Liver (tissue), 3 donors: ENCODE results near the gene KIF3B.

ENCODE experiments used
- EGR1 ChIP-seq, 2 donors: IDR thresholded peaks; 2 replicates each; pipeline ENCODE4 v1.6.1; 2016 to 2018; ENCODE audit warnings: antibody characterized with exemption in 2 of 2, low read depth in 2 of 2
- FOXA1 ChIP-seq: IDR thresholded peaks from 2 replicates; pipeline ENCODE4 v1.6.1; 2016; ENCODE audit warnings: antibody characterized with exemption
- GABPA ChIP-seq, 2 donors: IDR thresholded peaks in 1 of 2; conservative IDR thresholded peaks in 1 of 2; 2 replicates each; pipeline ENCODE4 v1.6.1; 2016; ENCODE audit warnings: antibody characterized with exemption in 2 of 2, mild to moderate bottlenecking in 1 of 2, moderate library complexity in 1 of 2
- NR2F2 ChIP-seq: IDR thresholded peaks from 2 replicates; pipeline ENCODE4 v1.6.1; 2016; ENCODE audit warnings: antibody characterized with exemption
- RAD21 ChIP-seq, 2 donors: IDR thresholded peaks; 2 replicates each; pipeline ENCODE4 v1.6.1; 2016; ENCODE audit warnings: antibody characterized with exemption in 2 of 2, mild to moderate bottlenecking in 2 of 2
- RXRA ChIP-seq, 2 donors: IDR thresholded peaks; 2 replicates each; pipeline ENCODE4 v1.6.1; 2017 to 2018; ENCODE audit warnings: antibody characterized with exemption in 2 of 2, mild to moderate bottlenecking in 1 of 2
- SP1 ChIP-seq: IDR thresholded peaks from 2 replicates; pipeline ENCODE4 v1.6.1; 2018; ENCODE audit warnings: antibody characterized with exemption, mild to moderate bottlenecking
- YY1 ChIP-seq: IDR thresholded peaks from 2 replicates; pipeline ENCODE4 v1.6.1; 2016; ENCODE audit warnings: antibody characterized with exemption, mild to moderate bottlenecking
- TF ChIP-seq, protein P1 (sequence below): fragments of 150-350 bp; IDR thresholded peaks from 2 replicates; pipeline ENCODE4 v1.5.1; 2017; ENCODE audit warnings: improper control_type of control experiment, low read depth, low read length; ENCODE audit not compliant: missing input control
- TF ChIP-seq, protein P2 (sequence below): IDR thresholded peaks from 2 replicates; pipeline ENCODE4 v1.6.1; 2016; ENCODE audit warnings: antibody characterized with exemption, mild to moderate bottlenecking
- TF ChIP-seq, protein P3 (sequence below): IDR thresholded peaks from 2 replicates; pipeline ENCODE4 v1.6.1; 2016; ENCODE audit warnings: antibody characterized with exemption
- TF ChIP-seq, protein P4 (sequence below): IDR thresholded peaks from 2 replicates; pipeline ENCODE4 v1.6.1; 2016; ENCODE audit warnings: antibody characterized with exemption
- donor health status: healthy.
- donor health status: healthy.

DNA sequence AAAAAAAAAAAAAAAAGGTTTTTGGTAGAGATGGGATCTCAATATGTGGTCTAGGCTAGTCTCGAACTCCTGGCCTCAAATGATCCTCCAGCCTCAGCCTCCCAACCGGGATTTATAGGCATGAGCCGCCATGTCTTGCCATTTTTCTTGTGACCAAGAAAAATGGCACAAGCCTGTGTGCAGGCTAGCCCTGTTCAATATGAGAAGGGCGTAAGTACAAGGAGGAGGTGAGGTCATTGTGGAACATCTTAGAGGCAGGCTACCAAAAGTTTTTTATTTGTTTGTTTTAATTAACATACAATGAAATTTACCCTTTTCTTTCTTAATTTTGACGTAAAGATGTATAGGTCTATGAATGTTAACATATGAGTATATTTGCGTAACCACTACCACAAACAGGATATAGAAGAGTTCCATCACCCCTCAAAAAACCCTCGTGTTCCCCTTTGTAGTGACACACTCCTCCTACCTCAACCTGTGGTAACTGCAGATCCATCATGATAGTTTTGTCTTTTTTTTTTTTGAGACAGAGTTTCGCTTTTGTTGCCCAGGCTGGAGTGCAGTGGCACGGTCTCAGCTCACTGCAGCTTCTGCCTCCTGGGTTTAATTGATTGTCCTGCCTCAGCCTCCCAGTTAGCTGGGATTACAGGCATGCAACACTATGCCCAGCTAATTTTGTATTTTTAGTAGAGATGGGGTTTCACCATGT, 28.3 kb upstream of the KIF3B start:
- TF ChIP-seq, protein P1, sequence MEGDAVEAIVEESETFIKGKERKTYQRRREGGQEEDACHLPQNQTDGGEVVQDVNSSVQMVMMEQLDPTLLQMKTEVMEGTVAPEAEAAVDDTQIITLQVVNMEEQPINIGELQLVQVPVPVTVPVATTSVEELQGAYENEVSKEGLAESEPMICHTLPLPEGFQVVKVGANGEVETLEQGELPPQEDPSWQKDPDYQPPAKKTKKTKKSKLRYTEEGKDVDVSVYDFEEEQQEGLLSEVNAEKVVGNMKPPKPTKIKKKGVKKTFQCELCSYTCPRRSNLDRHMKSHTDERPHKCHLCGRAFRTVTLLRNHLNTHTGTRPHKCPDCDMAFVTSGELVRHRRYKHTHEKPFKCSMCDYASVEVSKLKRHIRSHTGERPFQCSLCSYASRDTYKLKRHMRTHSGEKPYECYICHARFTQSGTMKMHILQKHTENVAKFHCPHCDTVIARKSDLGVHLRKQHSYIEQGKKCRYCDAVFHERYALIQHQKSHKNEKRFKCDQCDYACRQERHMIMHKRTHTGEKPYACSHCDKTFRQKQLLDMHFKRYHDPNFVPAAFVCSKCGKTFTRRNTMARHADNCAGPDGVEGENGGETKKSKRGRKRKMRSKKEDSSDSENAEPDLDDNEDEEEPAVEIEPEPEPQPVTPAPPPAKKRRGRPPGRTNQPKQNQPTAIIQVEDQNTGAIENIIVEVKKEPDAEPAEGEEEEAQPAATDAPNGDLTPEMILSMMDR, result no peak
- TF ChIP-seq, protein P2, sequence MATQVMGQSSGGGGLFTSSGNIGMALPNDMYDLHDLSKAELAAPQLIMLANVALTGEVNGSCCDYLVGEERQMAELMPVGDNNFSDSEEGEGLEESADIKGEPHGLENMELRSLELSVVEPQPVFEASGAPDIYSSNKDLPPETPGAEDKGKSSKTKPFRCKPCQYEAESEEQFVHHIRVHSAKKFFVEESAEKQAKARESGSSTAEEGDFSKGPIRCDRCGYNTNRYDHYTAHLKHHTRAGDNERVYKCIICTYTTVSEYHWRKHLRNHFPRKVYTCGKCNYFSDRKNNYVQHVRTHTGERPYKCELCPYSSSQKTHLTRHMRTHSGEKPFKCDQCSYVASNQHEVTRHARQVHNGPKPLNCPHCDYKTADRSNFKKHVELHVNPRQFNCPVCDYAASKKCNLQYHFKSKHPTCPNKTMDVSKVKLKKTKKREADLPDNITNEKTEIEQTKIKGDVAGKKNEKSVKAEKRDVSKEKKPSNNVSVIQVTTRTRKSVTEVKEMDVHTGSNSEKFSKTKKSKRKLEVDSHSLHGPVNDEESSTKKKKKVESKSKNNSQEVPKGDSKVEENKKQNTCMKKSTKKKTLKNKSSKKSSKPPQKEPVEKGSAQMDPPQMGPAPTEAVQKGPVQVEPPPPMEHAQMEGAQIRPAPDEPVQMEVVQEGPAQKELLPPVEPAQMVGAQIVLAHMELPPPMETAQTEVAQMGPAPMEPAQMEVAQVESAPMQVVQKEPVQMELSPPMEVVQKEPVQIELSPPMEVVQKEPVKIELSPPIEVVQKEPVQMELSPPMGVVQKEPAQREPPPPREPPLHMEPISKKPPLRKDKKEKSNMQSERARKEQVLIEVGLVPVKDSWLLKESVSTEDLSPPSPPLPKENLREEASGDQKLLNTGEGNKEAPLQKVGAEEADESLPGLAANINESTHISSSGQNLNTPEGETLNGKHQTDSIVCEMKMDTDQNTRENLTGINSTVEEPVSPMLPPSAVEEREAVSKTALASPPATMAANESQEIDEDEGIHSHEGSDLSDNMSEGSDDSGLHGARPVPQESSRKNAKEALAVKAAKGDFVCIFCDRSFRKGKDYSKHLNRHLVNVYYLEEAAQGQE, result no peak
- no peak for TF ChIP-seq SP1
- TF ChIP-seq FOXA1, result no peak
- no peak for TF ChIP-seq NR2F2
- no peak for TF ChIP-seq YY1
- TF ChIP-seq GABPA (IDR thresholded peaks at IDR 0.05 in 1 of 2, conservative IDR thresholded peaks at IDR 0.05 in 1 of 2), result no peak
- no peak for TF ChIP-seq EGR1 (IDR thresholded peaks at IDR 0.05; ENCODE audit: low read depth in 2 of 2)
- TF ChIP-seq, protein P3, sequence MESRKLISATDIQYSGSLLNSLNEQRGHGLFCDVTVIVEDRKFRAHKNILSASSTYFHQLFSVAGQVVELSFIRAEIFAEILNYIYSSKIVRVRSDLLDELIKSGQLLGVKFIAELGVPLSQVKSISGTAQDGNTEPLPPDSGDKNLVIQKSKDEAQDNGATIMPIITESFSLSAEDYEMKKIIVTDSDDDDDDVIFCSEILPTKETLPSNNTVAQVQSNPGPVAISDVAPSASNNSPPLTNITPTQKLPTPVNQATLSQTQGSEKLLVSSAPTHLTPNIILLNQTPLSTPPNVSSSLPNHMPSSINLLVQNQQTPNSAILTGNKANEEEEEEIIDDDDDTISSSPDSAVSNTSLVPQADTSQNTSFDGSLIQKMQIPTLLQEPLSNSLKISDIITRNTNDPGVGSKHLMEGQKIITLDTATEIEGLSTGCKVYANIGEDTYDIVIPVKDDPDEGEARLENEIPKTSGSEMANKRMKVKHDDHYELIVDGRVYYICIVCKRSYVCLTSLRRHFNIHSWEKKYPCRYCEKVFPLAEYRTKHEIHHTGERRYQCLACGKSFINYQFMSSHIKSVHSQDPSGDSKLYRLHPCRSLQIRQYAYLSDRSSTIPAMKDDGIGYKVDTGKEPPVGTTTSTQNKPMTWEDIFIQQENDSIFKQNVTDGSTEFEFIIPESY, result no peak
- TF ChIP-seq RXRA (IDR thresholded peaks at IDR 0.05), result no peak
- TF ChIP-seq RAD21 (IDR thresholded peaks at IDR 0.05), result no peak
- TF ChIP-seq, protein P4, sequence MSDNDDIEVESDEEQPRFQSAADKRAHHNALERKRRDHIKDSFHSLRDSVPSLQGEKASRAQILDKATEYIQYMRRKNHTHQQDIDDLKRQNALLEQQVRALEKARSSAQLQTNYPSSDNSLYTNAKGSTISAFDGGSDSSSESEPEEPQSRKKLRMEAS, result no peak
